NCI-H1105 (cell line): ENCODE measurements around the gene HP.
"Not testable (repeated sequence)": the region's sequence is repeated elsewhere in the genome, so short reads cannot be mapped to it uniquely, and the experiment has no call there.

Experiments
- DNase-seq: peaks from one replicate; lab custom pipeline; 2025; lab: John Stamatoyannopoulos, UW

HP gene, protein sequence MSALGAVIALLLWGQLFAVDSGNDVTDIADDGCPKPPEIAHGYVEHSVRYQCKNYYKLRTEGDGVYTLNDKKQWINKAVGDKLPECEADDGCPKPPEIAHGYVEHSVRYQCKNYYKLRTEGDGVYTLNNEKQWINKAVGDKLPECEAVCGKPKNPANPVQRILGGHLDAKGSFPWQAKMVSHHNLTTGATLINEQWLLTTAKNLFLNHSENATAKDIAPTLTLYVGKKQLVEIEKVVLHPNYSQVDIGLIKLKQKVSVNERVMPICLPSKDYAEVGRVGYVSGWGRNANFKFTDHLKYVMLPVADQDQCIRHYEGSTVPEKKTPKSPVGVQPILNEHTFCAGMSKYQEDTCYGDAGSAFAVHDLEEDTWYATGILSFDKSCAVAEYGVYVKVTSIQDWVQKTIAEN

DNA sequence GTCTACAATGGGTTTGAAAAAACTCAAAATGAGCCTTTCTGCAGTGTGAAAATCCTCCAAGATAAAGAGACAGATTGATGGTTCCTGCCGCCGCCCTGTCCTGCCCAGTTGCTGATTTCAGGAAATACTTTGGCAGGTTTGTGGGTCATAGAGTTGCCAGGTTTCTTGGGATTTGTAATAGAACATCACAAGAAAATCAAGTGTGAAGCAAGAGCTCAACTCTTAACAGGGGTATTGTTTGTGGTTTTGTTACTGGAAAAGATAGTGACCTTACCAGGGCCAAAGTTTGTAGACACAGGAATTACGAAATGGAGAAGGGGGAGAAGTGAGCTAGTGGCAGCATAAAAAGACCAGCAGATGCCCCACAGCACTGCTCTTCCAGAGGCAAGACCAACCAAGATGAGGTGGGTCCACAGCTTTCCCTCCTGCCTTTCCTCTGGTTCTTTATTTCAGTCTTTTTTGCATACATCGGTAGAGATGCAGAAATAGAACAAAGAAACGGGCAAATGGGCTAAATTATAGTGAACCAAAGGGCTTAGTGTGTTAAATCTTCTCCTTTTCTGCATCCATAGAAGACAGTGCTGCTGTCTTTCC is at the start of gene HP:
TSS of gene HP (plus strand) at position 252 of the 594 bp plus-strand sequence. CDS start at position 400, 148 bp downstream.
- not testable (repeated sequence) for DNase-seq

DNA sequence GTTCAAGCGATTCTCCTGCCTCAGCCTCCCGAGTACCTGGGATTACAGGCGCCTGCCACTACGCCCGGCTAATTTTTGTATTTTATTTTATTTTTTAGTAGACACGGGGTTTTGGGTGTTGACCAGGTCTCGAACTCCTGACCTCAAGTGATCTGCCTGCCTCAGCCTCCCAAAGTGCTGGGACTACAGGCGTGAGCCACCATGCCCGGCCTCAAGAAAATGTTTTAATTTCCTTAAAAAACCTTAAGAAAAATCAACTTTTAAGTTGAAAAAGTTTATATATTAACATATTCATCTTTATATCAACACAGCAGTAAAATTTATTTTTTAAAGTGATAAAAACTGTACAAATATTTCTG is 46.3 kb upstream of the HP start:
- DNase-seq: not testable (repeated sequence)

GRCh38 chr16:72008424-72009216 is 45.7 kb upstream of the HP start, which contains the start of gene DHODH:
Gene DHODH, plus strand, starts transcription at chr16:72008744. Its CDS starts 21 bp downstream, at chr16:72008765.
- peak; percentile 85 for DNase-seq

GRCh38 chr16:72009779-72010178 is 44.5 kb upstream of the HP start:
- DNase-seq: no peak

- no peak for DNase-seq
These were observed 41.7 kb upstream of the HP start for GRCh38 chr16:72012607-72013006.

GRCh38 chr16:72013389-72013788 is 40.9 kb upstream of the HP start:
- DNase-seq: no peak

- no peak for DNase-seq
These were observed 40.3 kb upstream of the HP start for GRCh38 chr16:72013888-72014581.

DNA sequence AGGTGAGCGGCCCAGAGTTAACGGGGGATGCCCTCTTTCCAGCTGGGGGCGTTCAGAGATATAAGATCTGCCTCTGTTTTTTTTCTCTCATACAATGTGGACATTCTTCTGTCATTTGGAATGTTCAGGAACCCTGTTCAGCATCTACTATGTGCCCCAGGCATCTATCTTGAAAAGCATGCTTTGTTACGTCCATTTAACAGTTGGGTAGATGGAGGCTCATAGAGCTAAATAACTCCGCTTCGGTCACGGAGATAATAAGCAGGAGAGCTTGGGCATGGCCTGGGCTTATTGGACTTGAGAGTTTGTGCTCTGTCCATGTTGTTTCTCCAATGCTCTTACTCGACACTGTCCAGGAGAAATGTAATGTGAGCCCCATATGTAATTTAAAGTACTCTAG is 39.6 kb upstream of the HP start:
- DNase-seq: no peak

DNA sequence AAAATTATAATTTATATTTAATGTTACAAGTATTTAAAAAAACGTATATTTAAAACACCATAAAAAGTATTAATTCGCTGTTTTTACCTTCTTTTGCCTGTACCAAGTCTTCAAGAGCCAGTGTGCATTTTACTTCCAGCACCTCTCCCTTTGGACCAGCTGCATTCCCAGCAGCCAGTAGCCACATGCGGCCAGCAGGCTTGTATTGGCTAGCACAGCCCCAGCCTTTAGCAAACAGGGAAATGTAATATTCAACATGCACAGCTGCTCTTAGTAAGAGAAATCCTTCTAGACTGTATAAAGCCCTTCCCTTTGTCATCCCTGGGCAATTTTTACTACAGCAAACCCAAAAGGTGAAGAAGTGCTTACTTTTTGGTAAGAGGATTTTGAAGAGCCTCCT is 39.2 kb upstream of the HP start:
- DNase-seq: no peak

- DNase-seq: no peak
These were observed 35.8 kb upstream of the HP start for GRCh38 chr16:72018470-72018869.

GRCh38 chr16:72021043-72021442 is 33.3 kb upstream of the HP start:
- no peak for DNase-seq

DNA sequence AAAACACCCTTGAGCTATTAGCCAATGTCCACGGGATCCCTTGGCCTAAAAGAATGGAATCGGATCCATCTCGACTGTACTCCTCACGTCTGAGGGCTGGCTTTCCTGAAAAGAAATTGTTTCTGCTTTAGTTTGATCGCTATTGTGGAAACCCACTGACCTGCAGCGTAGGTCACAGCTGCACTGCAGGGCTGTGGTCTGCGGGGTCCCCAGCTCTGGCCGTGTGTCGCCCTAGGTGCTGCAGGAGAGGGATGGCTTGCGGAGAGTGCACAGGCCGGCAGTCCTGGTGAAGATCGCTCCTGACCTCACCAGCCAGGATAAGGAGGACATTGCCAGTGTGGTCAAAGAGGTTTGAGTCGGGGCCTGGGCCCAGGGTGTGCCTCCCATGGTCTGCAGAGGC is 32.2 kb upstream of the HP start:
- DNase-seq: no peak

GRCh38 chr16:72023962-72024361 is 30.3 kb upstream of the HP start:
- no peak for DNase-seq

DNA sequence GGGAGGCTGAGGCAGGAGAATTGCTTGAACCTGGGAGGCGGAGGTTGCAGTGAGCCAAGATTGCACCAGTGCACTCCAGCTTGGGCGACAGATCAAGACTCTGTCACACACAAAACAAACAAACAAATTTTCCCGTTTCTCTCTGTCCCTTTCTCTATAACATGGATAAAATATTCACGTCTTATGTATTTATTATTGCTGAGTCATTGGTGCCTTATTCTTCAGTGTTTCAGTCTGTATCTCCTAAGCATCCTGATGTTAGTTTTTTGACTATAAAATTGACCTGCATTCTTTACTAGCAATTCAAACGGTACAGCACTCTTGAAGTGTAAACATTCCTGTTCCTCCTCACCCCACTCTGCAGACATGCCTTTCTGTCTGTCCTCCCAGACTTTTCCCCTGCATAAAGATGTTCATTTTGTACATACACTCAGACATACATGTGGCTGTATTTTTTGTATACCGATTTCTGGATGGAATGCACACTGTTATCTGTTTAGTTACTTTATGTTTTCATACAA is 29.4 kb upstream of the HP start:
- DNase-seq: no peak

DNA sequence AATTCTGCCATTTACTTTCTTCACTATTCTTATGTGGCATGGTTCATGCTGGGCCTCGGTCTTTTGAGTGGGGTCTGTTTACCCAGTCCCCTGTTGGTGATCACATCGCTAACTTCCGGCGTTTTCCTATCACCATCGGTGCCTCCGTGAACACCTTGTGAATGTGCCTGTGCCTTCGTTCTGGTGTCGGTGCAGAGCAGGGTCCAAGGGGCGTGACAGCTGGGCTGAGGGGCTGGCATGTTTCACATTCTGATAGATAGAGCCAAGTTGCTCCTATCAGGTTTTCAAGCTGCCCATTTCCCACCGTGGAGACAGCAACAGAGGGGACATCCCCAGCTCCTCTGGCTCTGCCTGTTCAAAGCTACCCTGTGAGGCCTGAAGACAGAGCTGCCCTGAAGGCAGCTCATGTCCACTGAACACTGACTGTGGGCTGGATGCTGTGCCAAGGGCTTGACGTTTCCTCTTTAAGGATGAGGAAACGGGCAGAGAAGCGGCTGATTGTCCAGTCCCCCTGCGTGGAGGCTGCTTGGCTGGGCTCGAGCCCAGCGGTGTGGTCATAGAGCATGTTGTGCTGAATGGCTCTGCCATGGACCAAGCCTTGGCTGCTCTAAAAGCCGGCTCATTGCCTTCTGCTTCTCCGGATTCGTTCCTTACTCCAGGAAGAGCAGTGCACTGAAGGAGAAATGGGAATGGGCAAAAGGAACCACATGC is 28.7 kb upstream of the HP start:
- DNase-seq: no peak

- no peak for DNase-seq
These were observed 26.5 kb upstream of the HP start for GRCh38 chr16:72027669-72028378.

GRCh38 chr16:72029567-72030271 is 24.6 kb upstream of the HP start:
- DNase-seq: no peak

DNA sequence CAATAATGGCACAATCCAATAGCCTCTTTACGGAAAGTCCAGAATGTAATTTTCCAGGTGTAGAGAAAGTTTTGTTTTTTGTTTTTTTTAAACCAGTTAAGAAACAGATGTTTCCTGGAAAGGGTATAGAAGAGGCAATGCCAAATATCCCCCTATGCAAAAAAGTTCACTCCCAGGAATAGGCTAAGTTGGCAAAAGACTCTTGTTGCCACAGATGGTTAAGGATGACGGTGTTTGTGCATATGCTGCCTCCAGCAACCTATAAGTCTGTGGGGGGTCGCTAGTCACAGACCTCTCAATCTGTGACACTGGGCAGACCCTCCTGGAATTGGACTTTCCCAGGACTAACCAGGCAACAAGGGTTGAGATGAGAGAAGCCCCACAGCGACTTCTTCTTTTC is 20.9 kb upstream of the HP start:
- DNase-seq: no peak

GRCh38 chr16:72036098-72036497 is 18.2 kb upstream of the HP start:
- DNase-seq: no peak

DNA sequence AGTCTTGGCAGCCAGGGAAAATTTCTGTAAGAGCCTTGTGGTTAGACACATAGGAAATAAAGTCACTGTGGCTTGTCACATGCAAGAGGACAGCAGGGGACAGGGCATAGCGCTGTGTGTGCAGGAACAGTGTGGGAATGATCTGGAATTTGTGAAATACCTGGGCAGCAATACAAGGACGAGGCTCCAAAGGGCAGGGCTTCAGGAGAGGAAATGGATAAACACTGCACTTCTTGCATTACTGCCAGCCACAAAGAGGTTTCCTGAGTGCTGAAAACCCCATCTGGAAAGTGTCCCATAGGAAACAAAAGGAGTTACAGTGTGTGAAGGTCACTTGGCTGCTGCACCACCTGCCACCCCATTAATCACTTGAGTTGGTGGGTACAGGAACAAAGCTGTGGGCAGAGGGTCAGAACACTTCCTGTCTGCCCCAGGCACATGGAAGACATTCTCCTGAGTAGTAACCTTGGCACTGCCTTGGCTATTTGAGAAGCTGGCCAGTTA is 12.1 kb upstream of the HP start:
- DNase-seq: no peak
